Panc1 (cell line): ENCODE measurements around the gene PLSCR3.

ENCODE experiments used
- POLR2AphosphoS5 ChIP-seq: IDR thresholded peaks from 2 replicates; pipeline ENCODE4 v1.6.1; 2012; ENCODE audit warnings: mild to moderate bottlenecking, low read depth, low read length, moderate library complexity
- TF ChIP-seq, protein P1 (sequence below): fragments of 450-650 bp; IDR thresholded peaks from 2 replicates; pipeline ENCODE4 v1.5.1; 2017; ENCODE audit warnings: mild to moderate bottlenecking
- TF ChIP-seq, protein P2 (sequence below), 2 experiments: IDR thresholded peaks; 2 replicates each; pipeline ENCODE4 v1.6.1; 2011 to 2012; ENCODE audit warnings: low read depth in 2 of 2, control low read depth in 1 of 2, low read length in 1 of 2, mild to moderate bottlenecking in 1 of 2, moderate library complexity in 1 of 2; ENCODE audit not compliant: insufficient read depth in 1 of 2

DNA sequence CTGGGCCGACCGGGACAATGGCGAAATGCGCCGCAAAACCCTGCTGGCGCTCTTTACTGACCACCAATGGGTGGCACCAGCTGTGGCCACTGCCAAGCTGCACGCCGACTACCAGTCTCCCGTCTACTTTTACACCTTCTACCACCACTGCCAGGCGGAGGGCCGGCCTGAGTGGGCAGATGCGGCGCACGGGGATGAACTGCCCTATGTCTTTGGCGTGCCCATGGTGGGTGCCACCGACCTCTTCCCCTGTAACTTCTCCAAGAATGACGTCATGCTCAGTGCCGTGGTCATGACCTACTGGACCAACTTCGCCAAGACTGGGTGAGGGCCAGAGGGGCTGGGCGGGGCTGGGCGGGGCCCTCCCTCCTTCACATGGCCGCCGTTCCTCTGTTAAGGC lies 21.5 kb upstream of the PLSCR3 start:
- TF ChIP-seq, protein P1, sequence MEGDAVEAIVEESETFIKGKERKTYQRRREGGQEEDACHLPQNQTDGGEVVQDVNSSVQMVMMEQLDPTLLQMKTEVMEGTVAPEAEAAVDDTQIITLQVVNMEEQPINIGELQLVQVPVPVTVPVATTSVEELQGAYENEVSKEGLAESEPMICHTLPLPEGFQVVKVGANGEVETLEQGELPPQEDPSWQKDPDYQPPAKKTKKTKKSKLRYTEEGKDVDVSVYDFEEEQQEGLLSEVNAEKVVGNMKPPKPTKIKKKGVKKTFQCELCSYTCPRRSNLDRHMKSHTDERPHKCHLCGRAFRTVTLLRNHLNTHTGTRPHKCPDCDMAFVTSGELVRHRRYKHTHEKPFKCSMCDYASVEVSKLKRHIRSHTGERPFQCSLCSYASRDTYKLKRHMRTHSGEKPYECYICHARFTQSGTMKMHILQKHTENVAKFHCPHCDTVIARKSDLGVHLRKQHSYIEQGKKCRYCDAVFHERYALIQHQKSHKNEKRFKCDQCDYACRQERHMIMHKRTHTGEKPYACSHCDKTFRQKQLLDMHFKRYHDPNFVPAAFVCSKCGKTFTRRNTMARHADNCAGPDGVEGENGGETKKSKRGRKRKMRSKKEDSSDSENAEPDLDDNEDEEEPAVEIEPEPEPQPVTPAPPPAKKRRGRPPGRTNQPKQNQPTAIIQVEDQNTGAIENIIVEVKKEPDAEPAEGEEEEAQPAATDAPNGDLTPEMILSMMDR = no peak
- TF ChIP-seq POLR2AphosphoS5 = no peak
- TF ChIP-seq, protein P2, sequence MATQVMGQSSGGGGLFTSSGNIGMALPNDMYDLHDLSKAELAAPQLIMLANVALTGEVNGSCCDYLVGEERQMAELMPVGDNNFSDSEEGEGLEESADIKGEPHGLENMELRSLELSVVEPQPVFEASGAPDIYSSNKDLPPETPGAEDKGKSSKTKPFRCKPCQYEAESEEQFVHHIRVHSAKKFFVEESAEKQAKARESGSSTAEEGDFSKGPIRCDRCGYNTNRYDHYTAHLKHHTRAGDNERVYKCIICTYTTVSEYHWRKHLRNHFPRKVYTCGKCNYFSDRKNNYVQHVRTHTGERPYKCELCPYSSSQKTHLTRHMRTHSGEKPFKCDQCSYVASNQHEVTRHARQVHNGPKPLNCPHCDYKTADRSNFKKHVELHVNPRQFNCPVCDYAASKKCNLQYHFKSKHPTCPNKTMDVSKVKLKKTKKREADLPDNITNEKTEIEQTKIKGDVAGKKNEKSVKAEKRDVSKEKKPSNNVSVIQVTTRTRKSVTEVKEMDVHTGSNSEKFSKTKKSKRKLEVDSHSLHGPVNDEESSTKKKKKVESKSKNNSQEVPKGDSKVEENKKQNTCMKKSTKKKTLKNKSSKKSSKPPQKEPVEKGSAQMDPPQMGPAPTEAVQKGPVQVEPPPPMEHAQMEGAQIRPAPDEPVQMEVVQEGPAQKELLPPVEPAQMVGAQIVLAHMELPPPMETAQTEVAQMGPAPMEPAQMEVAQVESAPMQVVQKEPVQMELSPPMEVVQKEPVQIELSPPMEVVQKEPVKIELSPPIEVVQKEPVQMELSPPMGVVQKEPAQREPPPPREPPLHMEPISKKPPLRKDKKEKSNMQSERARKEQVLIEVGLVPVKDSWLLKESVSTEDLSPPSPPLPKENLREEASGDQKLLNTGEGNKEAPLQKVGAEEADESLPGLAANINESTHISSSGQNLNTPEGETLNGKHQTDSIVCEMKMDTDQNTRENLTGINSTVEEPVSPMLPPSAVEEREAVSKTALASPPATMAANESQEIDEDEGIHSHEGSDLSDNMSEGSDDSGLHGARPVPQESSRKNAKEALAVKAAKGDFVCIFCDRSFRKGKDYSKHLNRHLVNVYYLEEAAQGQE (IDR thresholded peaks at IDR 0.05; ENCODE audit: insufficient read depth in 1 of 2, low read depth in 2 of 2, low read length in 1 of 2) = no peak
